Erythroblast (primary cell): ENCODE measurements around the gene BRD4.
A peak's percentile ranks its signal among the peaks of the same experiment; 100 is the strongest.

Experiments used
- DNase-seq, 2 experiments: peaks; one replicate each; lab custom pipeline; 2025; lab: John Stamatoyannopoulos, UW
- GATA1 ChIP-seq: IDR thresholded peaks from 2 replicates; pipeline ENCODE4 v1.6.1; 2011; ENCODE audit warnings: low read depth, mild to moderate bottlenecking, control low read depth, low read length, moderate library complexity
- POLR2A ChIP-seq: IDR thresholded peaks from 2 replicates; pipeline ENCODE4 v1.6.1; 2011; ENCODE audit warnings: mild to moderate bottlenecking, low read length

BRD4 gene

GRCh38 chr19:15315101-15315500 is 17.2 kb downstream of the BRD4 start:
- TF ChIP-seq POLR2A (no peak), GATA1 (no peak)
- no peak for DNase-seq

- DNase-seq = no peak
- no peak for TF ChIP-seq POLR2A
- no peak for TF ChIP-seq GATA1
Observed at GRCh38 chr19:15313649-15314279, 18.6 kb downstream of the BRD4 start.

GRCh38 chr19:15307169-15307568 is 25.2 kb downstream of the BRD4 start:
- DNase-seq = no peak
- TF ChIP-seq POLR2A = no peak
- no peak for TF ChIP-seq GATA1

- TF ChIP-seq POLR2A (no peak), GATA1 (no peak)
- no peak for DNase-seq
Observed at GRCh38 chr19:15305582-15306334, 26.6 kb downstream of the BRD4 start.

- no peak for TF ChIP-seq POLR2A
- TF ChIP-seq GATA1 = no peak
- DNase-seq = no peak
Observed at GRCh38 chr19:15304140-15304705, 28.1 kb downstream of the BRD4 start.

- DNase-seq = no peak
- TF ChIP-seq POLR2A (no peak), GATA1 (no peak)
Observed at GRCh38 chr19:15303105-15303780, 29.1 kb downstream of the BRD4 start.

GRCh38 chr19:15300533-15301197 is 31.7 kb downstream of the BRD4 start:
- TF ChIP-seq GATA1 (no peak), POLR2A (no peak)
- DNase-seq = peak; percentile 47 to 83

- TF ChIP-seq POLR2A (no peak), GATA1 (no peak)
- DNase-seq = peak in 1 of 2 experiments; percentile 29
Observed at GRCh38 chr19:15299568-15300409, 32.5 kb downstream of the BRD4 start.

GRCh38 chr19:15298847-15299567 is 33.3 kb downstream of the BRD4 start:
- DNase-seq = no peak

GRCh38 chr19:15297416-15298224 is 34.7 kb downstream of the BRD4 start:
- TF ChIP-seq GATA1 = no peak
- no peak for TF ChIP-seq POLR2A
- DNase-seq = peak; percentile 39 to 78

More at GRCh38 chr19:15298847-15299567, 33.3 kb downstream of the BRD4 start:
- TF ChIP-seq POLR2A (no peak), GATA1 (no peak)

GRCh38 chr19:15296841-15297415 is 35.4 kb downstream of the BRD4 start:
- DNase-seq = no peak
- TF ChIP-seq GATA1 (no peak), POLR2A (no peak)

- TF ChIP-seq GATA1 (no peak), POLR2A (no peak)
Observed at GRCh38 chr19:15296353-15296752, 36.0 kb downstream of the BRD4 start.

More at GRCh38 chr19:15296353-15296752, 36.0 kb downstream of the BRD4 start:
- no peak for DNase-seq
